T-helper 1 cell (primary cell): Measurements from ENCODE around the gene HSPB9.
"Not testable (repeated sequence)": the region's sequence is repeated elsewhere in the genome, so short reads cannot be mapped to it uniquely, and the experiment has no call there.

Experiments used
- DNase-seq, 5 donors: peaks; one replicate each; pipeline ENCODE4 v3.0.0-alpha.2; 2012 to 2020

The HSPB9 gene

GRCh38 chr17:42120161-42120769 is 2.3 kb upstream of the HSPB9 start:
- no peak for DNase-seq

GRCh38 chr17:42120770-42121769 is 1.5 kb upstream of the HSPB9 start, which contains the start of gene KAT2A:
KAT2A (minus strand) TSS chr17:42121367; CDS start chr17:42121304, 63 bp downstream.
- peak; percentile 50 to 74 (median 71) for DNase-seq

GRCh38 chr17:42124256-42124655 is 1.7 kb downstream of the HSPB9 start:
- no peak for DNase-seq

GRCh38 chr17:42125565-42125964 is 3.0 kb downstream of the HSPB9 start:
- no peak for DNase-seq

- no peak for DNase-seq
These were observed 4.2 kb downstream of the HSPB9 start for GRCh38 chr17:42126836-42127235.

GRCh38 chr17:42127414-42127813 is 4.8 kb downstream of the HSPB9 start:
- DNase-seq, result no peak

GRCh38 chr17:42129109-42129837 is 6.7 kb downstream of the HSPB9 start:
- no peak for DNase-seq

GRCh38 chr17:42130310-42130936 is 7.8 kb downstream of the HSPB9 start:
- DNase-seq, result no peak

GRCh38 chr17:42131232-42131631 is 8.6 kb downstream of the HSPB9 start:
- DNase-seq, result no peak

GRCh38 chr17:42131981-42132432 is 9.4 kb downstream of the HSPB9 start:
- DNase-seq, result no peak

- peak in 1 of 5 donors; percentile 25 for DNase-seq
These were observed 10.3 kb downstream of the HSPB9 start for GRCh38 chr17:42132941-42133340.

- DNase-seq, result peak in 1 of 5 donors; percentile 12
These were observed 10.9 kb downstream of the HSPB9 start for GRCh38 chr17:42133461-42134041.

GRCh38 chr17:42135151-42135550 is 12.5 kb downstream of the HSPB9 start:
- DNase-seq, result no peak

GRCh38 chr17:42135664-42136653 is 13.4 kb downstream of the HSPB9 start:
- DNase-seq, result no peak

GRCh38 chr17:42136654-42137051 is 14.0 kb downstream of the HSPB9 start:
- no peak for DNase-seq

GRCh38 chr17:42138749-42139492 is 16.3 kb downstream of the HSPB9 start:
- DNase-seq, result no peak

- not testable (repeated sequence) for DNase-seq
These were observed 18.1 kb downstream of the HSPB9 start for GRCh38 chr17:42140690-42141089.

GRCh38 chr17:42141382-42141781 is 18.8 kb downstream of the HSPB9 start:
- DNase-seq, result no peak

- no peak for DNase-seq
These were observed 19.8 kb downstream of the HSPB9 start for GRCh38 chr17:42142371-42142896.

GRCh38 chr17:42143138-42143537 is 20.5 kb downstream of the HSPB9 start:
- not testable (repeated sequence) for DNase-seq
